H9 (cell line): ENCODE data around the gene ETNK2. TPM values are rescaled to one million over a fixed set of nuclear protein-coding genes. Genes with fewer than 3 reads are reported as not detected.

Experiments
- DNase-seq: peaks from one replicate; pipeline ENCODE4 v3.0.0-alpha.2; 2017
- H2AFZ ChIP-seq: one replicate; pipeline ENCODE4 v1.6.1; 2013; ENCODE audit warnings: mild to moderate bottlenecking, low read length, control low read depth, moderate library complexity
- H2AK5ac ChIP-seq: 2 replicates; pipeline ENCODE4 v1.6.1; 2013; ENCODE audit warnings: low read length, control low read depth, mixed read lengths; ENCODE audit not compliant: insufficient read length
- H2BK120ac ChIP-seq: one replicate; pipeline ENCODE4 v1.6.1; 2013; ENCODE audit warnings: low read depth, mild to moderate bottlenecking, low read length, control low read depth, inconsistent platforms; ENCODE audit not compliant: poor library complexity, severe bottlenecking
- H2BK12ac ChIP-seq: 2 replicates; pipeline ENCODE4 v1.6.1; 2013; ENCODE audit warnings: low read length, control low read depth, mixed read lengths, low read depth; ENCODE audit not compliant: insufficient read length
- H2BK15ac ChIP-seq: 2 replicates; pipeline ENCODE4 v1.6.1; 2013; ENCODE audit warnings: low read depth, low read length, control low read depth
- H2BK20ac ChIP-seq: one replicate; pipeline ENCODE4 v1.6.1; 2013; ENCODE audit warnings: low read depth, mild to moderate bottlenecking, low read length, control low read depth, inconsistent platforms; ENCODE audit not compliant: poor library complexity, severe bottlenecking
- H2BK5ac ChIP-seq: 2 replicates; pipeline ENCODE4 v1.6.1; 2013; ENCODE audit warnings: low read length, control low read depth, mixed read lengths; ENCODE audit not compliant: insufficient read length
- H3K14ac ChIP-seq: 2 replicates; pipeline ENCODE4 v1.6.1; 2013; ENCODE audit warnings: low read length, control low read depth; ENCODE audit not compliant: insufficient read depth
- H3K18ac ChIP-seq: 2 replicates; pipeline ENCODE4 v1.6.1; 2013; ENCODE audit warnings: low read depth, mild to moderate bottlenecking, mixed read lengths, low read length, control low read depth; ENCODE audit not compliant: insufficient read length
- H3K23ac ChIP-seq: 2 replicates; pipeline ENCODE4 v1.6.1; 2013; ENCODE audit warnings: low read length, control low read depth, mixed read lengths, low read depth; ENCODE audit not compliant: insufficient read length
- H3K23me2 ChIP-seq: 2 replicates; pipeline ENCODE4 v1.6.1; 2013; ENCODE audit warnings: low read depth, mild to moderate bottlenecking, mixed read lengths, low read length, control low read depth; ENCODE audit not compliant: insufficient read length, poor library complexity, severe bottlenecking
- H3K27ac ChIP-seq: 2 replicates; pipeline ENCODE4 v1.5.1; 2013; ENCODE audit warnings: low read length, control low read depth, mixed read lengths, low read depth; ENCODE audit not compliant: insufficient read length
- H3K27me3 ChIP-seq: 2 replicates; pipeline ENCODE4 v1.6.1; 2013; ENCODE audit warnings: low read length, control low read depth, inconsistent platforms; ENCODE audit not compliant: insufficient read depth
- H3K4ac ChIP-seq: 2 replicates; pipeline ENCODE4 v1.6.1; 2013; ENCODE audit warnings: low read depth, mild to moderate bottlenecking, control low read depth, inconsistent platforms, low read length, moderate library complexity
- H3K4me1 ChIP-seq: 2 replicates; pipeline ENCODE4 v1.6.1; 2013; ENCODE audit warnings: low read length, control low read depth, inconsistent platforms; ENCODE audit not compliant: insufficient read depth
- H3K4me2 ChIP-seq: 2 replicates; pipeline ENCODE4 v1.6.1; 2013; ENCODE audit warnings: low read length, control low read depth, mixed read lengths; ENCODE audit not compliant: insufficient read length, insufficient read depth
- H3K56ac ChIP-seq: 2 replicates; pipeline ENCODE4 v1.6.1; 2013; ENCODE audit warnings: low read depth, mild to moderate bottlenecking, mixed read lengths, low read length, control low read depth; ENCODE audit not compliant: insufficient read length
- H3K79me1 ChIP-seq: 2 replicates; pipeline ENCODE4 v1.6.1; 2013; ENCODE audit warnings: low read depth, mild to moderate bottlenecking, moderate library complexity, low read length, control low read depth, inconsistent platforms; ENCODE audit not compliant: insufficient read depth, poor library complexity, severe bottlenecking
- H3K79me2 ChIP-seq: 2 replicates; pipeline ENCODE4 v1.6.1; 2013; ENCODE audit warnings: low read length, control low read depth, inconsistent platforms; ENCODE audit not compliant: insufficient read depth
- H3K9ac ChIP-seq: 2 replicates; pipeline ENCODE4 v1.6.1; 2013; ENCODE audit warnings: low read length, control low read depth, mixed read lengths; ENCODE audit not compliant: insufficient read length; ENCODE audit errors: extremely low read depth
- H3K9me3 ChIP-seq: one replicate; pipeline ENCODE4 v1.6.1; 2013; ENCODE audit warnings: low read depth, low read length, inconsistent platforms; ENCODE audit not compliant: control insufficient read depth
- H3T11ph ChIP-seq: one replicate; pipeline ENCODE4 v1.6.1; 2013; ENCODE audit warnings: mild to moderate bottlenecking, low read length, control low read depth, inconsistent platforms
- H4K20me1 ChIP-seq: one replicate; pipeline ENCODE4 v1.6.1; 2013; ENCODE audit not compliant: control insufficient read depth, insufficient read length, insufficient read depth
- H4K5ac ChIP-seq: 2 replicates; pipeline ENCODE4 v1.6.1; 2013; ENCODE audit warnings: low read depth, mild to moderate bottlenecking, mixed read lengths, low read length, control low read depth; ENCODE audit not compliant: insufficient read length
- H4K8ac ChIP-seq: replicated peaks from 2 replicates; pipeline ENCODE4 v1.6.1; 2013; ENCODE audit warnings: low read length, control low read depth, mixed read lengths, low read depth; ENCODE audit not compliant: insufficient read length
- H4K91ac ChIP-seq: 2 replicates; pipeline ENCODE4 v1.6.1; 2013; ENCODE audit warnings: low read depth, mild to moderate bottlenecking, moderate library complexity, mixed read lengths, low read length, control low read depth; ENCODE audit not compliant: insufficient read length
- H3K27ac Mint-ChIP-seq, 3 experiments: 2 replicates in 2 of 3; 3 replicates in 1 of 3; pipeline ENCODE4 v1.8.0; 2020 to 2021; ENCODE audit warnings: mixed read lengths in 3 of 3, mild to moderate bottlenecking in 1 of 3, moderate library complexity in 1 of 3
- H3K27me3 Mint-ChIP-seq: 2 replicates; pipeline ENCODE4 v1.8.0; 2021; ENCODE audit warnings: low read depth, mild to moderate bottlenecking, moderate library complexity, mixed read lengths
- H3K36me3 Mint-ChIP-seq, 3 experiments: 2 replicates in 2 of 3; 3 replicates in 1 of 3; pipeline ENCODE4 v1.8.0; 2020 to 2021; ENCODE audit warnings: low read depth in 3 of 3, mixed read lengths in 3 of 3; ENCODE audit not compliant: insufficient read depth in 1 of 3
- H3K4me1 Mint-ChIP-seq, 2 experiments: 2 replicates each; pipeline ENCODE4 v1.8.0; 2020; ENCODE audit warnings: mixed read lengths in 2 of 2
- H3K4me3 Mint-ChIP-seq, 2 experiments: 2 replicates in 1 of 2; 3 replicates in 1 of 2; pipeline ENCODE4 v1.8.0; 2020 to 2021; ENCODE audit warnings: mild to moderate bottlenecking in 2 of 2, mixed read lengths in 2 of 2, moderate library complexity in 1 of 2
- H3K9me3 Mint-ChIP-seq, 2 experiments: 2 replicates in 1 of 2; 3 replicates in 1 of 2; pipeline ENCODE4 v1.8.0; 2020; ENCODE audit warnings: mild to moderate bottlenecking in 2 of 2, mixed read lengths in 2 of 2, moderate library complexity in 1 of 2
- CTCF ChIP-seq: fragments of 200-600 bp; sonication (generic); conservative IDR thresholded peaks from 3 replicates; pipeline ENCODE4 v1.8.0; 2021; ENCODE audit warnings: antibody characterized with exemption, mild to moderate bottlenecking
- WGBS: extraction: QIAGEN DNeasy Blood & Tissue Kit; methylation state at CpG from one replicate; pipeline ENCODE4 v1.1.7; 2013; ENCODE audit warnings: missing lambda C conversion rate, low lambda C conversion rate, mixed read lengths; ENCODE audit not compliant: insufficient read length; ENCODE audit errors: extremely low coverage; 5-methylcytosine and 5-hydroxymethylcytosine counted together
- total RNA-seq: library from RNA; stranded (reverse); gene quantifications from 2 replicates; pipeline ENCODE4 v1.2.1, GENCODE V29; 2021

Gene ETNK2
- total RNA-seq, 1 experiment from 2014 or later: 17.6 TPM

GRCh38 chr1:204169858-204170257 lies 18.0 kb upstream of the ETNK2 start:
- Mint-ChIP-seq H3K4me3 (no peak overlapping the region), H3K36me3 (peaks cover 0 to 17% (median 8%) of the 10 kb centered on the region in 3 experiments; a peak in 5 of 7 replicates), H3K9me3 (peaks cover 32 to 37% of the 10 kb centered on the region in 2 experiments), H3K27ac (no peak overlapping the region), H3K4me1 (no peaks in the 10 kb centered on the region), H3K27me3 (peaks cover 23% of the 10 kb centered on the region)
- Histone ChIP-seq H4K8ac (no peak overlapping the region), H2BK5ac (no peak overlapping the region), H3K14ac (no peak overlapping the region), H2AFZ (no peak overlapping the region), H3K23ac (no peak overlapping the region), H3K56ac (no peak overlapping the region), H3K27me3 (no peaks in the 10 kb centered on the region), H3K4me1 (no peaks in the 10 kb centered on the region), H3K9me3 (peaks cover 21% of the 10 kb centered on the region), H3K23me2 (no peaks in the 10 kb centered on the region), H3K4ac (no peak overlapping the region), H4K91ac (no peak overlapping the region), H2AK5ac (no peak overlapping the region), H3K79me2 (no peaks in the 10 kb centered on the region), H2BK15ac (no peak overlapping the region), H4K20me1 (no peaks in the 10 kb centered on the region), H3K27ac (no peak overlapping the region), H3K18ac (no peak overlapping the region), H4K5ac (no peak overlapping the region), H3K9ac (no peak overlapping the region), H3K4me2 (no peak overlapping the region), H3T11ph (no peak overlapping the region), H2BK12ac (no peak overlapping the region), H3K79me1 (no peaks in the 10 kb centered on the region), H2BK120ac (no peak overlapping the region), H2BK20ac (no peak overlapping the region)
- no CpG with 5 or more reads among the region's 4 CpGs for WGBS
- TF ChIP-seq CTCF: no peak
- no peak for DNase-seq
